ENCODE measurements around the gene LHFPL2. TPM values are rescaled to one million over a fixed set of nuclear protein-coding genes. Genes with fewer than 3 reads are reported as not detected.

LHFPL2 gene
- total RNA-seq, 1 experiment from 2014 or later, result 43.6 TPM

- no peak for DNase-seq
- TF ChIP-seq CTCF (IDR thresholded peaks at IDR 0.05; ENCODE audit: unreplicated experiment), result no peak
- H3K4me3 Mint-ChIP-seq (ENCODE audit: low read depth, unreplicated experiment), result peak overlapping the region; percentile 92
- H3K4me1 Mint-ChIP-seq (ENCODE audit: low read depth, unreplicated experiment), result peaks cover 34% of the 10 kb centered on the region
- BruUV-seq (replicated peaks), result no TSS peak
- H3K27me3 Mint-ChIP-seq (ENCODE audit: unreplicated experiment), result no peaks in the 10 kb centered on the region
- intact Hi-C loops (cut with micrococcal nuclease; ENCODE audit: unreplicated experiment), result no loop called here
- no peaks in the 10 kb centered on the region for H3K9me3 Mint-ChIP-seq (ENCODE audit: low read depth, unreplicated experiment)
- H3K36me3 Mint-ChIP-seq (ENCODE audit: insufficient read depth, unreplicated experiment), result peaks cover 25% of the 10 kb centered on the region
- H3K27ac Mint-ChIP-seq (ENCODE audit: unreplicated experiment), result peak overlapping the region; percentile 59
- CTCF ChIA-PET, result interaction anchor here (0.6 to 1.4 kb wide), 4 partner anchors 12 to 380 kb away, joined by 3 to 4 read pairs (median 4); no protein-coding TSS in a partner anchor
These were observed 1.4 kb upstream of the LHFPL2 start for GRCh38 chr5:78649861-78650496.

- DNase-seq, result peak; percentile 21
- Mint-ChIP-seq H3K9me3 (ENCODE audit: low read depth, unreplicated experiment) (no peaks in the 10 kb centered on the region), H3K4me1 (ENCODE audit: low read depth, unreplicated experiment) (peaks cover 41% of the 10 kb centered on the region), H3K27ac (ENCODE audit: unreplicated experiment) (peak overlapping the region; percentile 59), H3K4me3 (ENCODE audit: low read depth, unreplicated experiment) (peak overlapping the region; percentile 92), H3K36me3 (ENCODE audit: insufficient read depth, unreplicated experiment) (peaks cover 33% of the 10 kb centered on the region), H3K27me3 (ENCODE audit: unreplicated experiment) (no peaks in the 10 kb centered on the region)
- intact Hi-C loops (cut with micrococcal nuclease; ENCODE audit: unreplicated experiment), result no loop called here
- CTCF ChIA-PET, result interaction anchor here (0.7 to 1.4 kb wide), 4 partner anchors 11 to 978 kb away, joined by 3 to 4 read pairs (median 3); no protein-coding TSS in a partner anchor
- no peak for TF ChIP-seq CTCF (IDR thresholded peaks at IDR 0.05; ENCODE audit: unreplicated experiment)
- BruUV-seq (replicated peaks), result no TSS peak
These were observed 681 bp upstream of the LHFPL2 start for GRCh38 chr5:78649211-78649695.

- no TSS peak for BruUV-seq (replicated peaks)
- peaks cover 38% of the 10 kb centered on the region for H3K36me3 Mint-ChIP-seq (ENCODE audit: insufficient read depth, unreplicated experiment)
- H3K27ac Mint-ChIP-seq (ENCODE audit: unreplicated experiment), result peak overlapping the region; percentile 82
- peak overlapping the region; percentile 92 for H3K4me3 Mint-ChIP-seq (ENCODE audit: low read depth, unreplicated experiment)
- no peak for TF ChIP-seq CTCF (IDR thresholded peaks at IDR 0.05; ENCODE audit: unreplicated experiment)
- DNase-seq, result peak; percentile 62
- H3K4me1 Mint-ChIP-seq (ENCODE audit: low read depth, unreplicated experiment), result peaks cover 41% of the 10 kb centered on the region
- H3K9me3 Mint-ChIP-seq (ENCODE audit: low read depth, unreplicated experiment), result no peaks in the 10 kb centered on the region
- no peaks in the 10 kb centered on the region for H3K27me3 Mint-ChIP-seq (ENCODE audit: unreplicated experiment)
- intact Hi-C loops (cut with micrococcal nuclease; ENCODE audit: unreplicated experiment), result no loop called here
- CTCF ChIA-PET, result interaction anchor here (1.1 to 2.1 kb wide), 4 partner anchors 52 to 148 kb away, joined by 3 to 10 read pairs (median 4); no protein-coding TSS in a partner anchor
These were observed 674 bp downstream of the LHFPL2 start for GRCh38 chr5:78647838-78648358.

- peak; percentile 37 for DNase-seq
These were observed 1.2 kb downstream of the LHFPL2 start for GRCh38 chr5:78647351-78647818.

More at GRCh38 chr5:78647351-78647818, 1.2 kb downstream of the LHFPL2 start:
- Mint-ChIP-seq H3K27ac (ENCODE audit: unreplicated experiment) (peak overlapping the region; percentile 82), H3K4me1 (ENCODE audit: low read depth, unreplicated experiment) (peaks cover 46% of the 10 kb centered on the region), H3K36me3 (ENCODE audit: insufficient read depth, unreplicated experiment) (peaks cover 43% of the 10 kb centered on the region), H3K9me3 (ENCODE audit: low read depth, unreplicated experiment) (no peaks in the 10 kb centered on the region), H3K4me3 (ENCODE audit: low read depth, unreplicated experiment) (peak overlapping the region; percentile 92), H3K27me3 (ENCODE audit: unreplicated experiment) (no peaks in the 10 kb centered on the region)
- CTCF ChIA-PET, result interaction anchor here (0.8 to 2.1 kb wide), 5 partner anchors 10 to 148 kb away, joined by 3 to 10 read pairs (median 4); no protein-coding TSS in a partner anchor
- BruUV-seq (replicated peaks), result no TSS peak
- intact Hi-C loops (cut with micrococcal nuclease; ENCODE audit: unreplicated experiment), result no loop called here
- TF ChIP-seq CTCF (IDR thresholded peaks at IDR 0.05; ENCODE audit: unreplicated experiment), result no peak

Data from Calu3 (cell line).